ENCODE data around the gene NPDC1. TPM values are rescaled to one million over a fixed set of nuclear protein-coding genes. Genes with fewer than 3 reads are reported as not detected.
A peak's percentile ranks its signal among the peaks of the same experiment; 100 is the strongest.

NPDC1 gene
- 2.2 TPM for polyA plus RNA-seq (2012; ENCODE audit: low read depth, missing spikeins)

GRCh38 chr9:137046088-137046787 is at the start of gene NPDC1:
Gene NPDC1, minus strand, starts transcription at chr9:137046177. Its CDS starts 188 bp downstream, at chr9:137045989.
- peak; percentile 38 for FAIRE-seq

GRCh38 chr9:137089232-137089947 is 43.4 kb upstream of the NPDC1 start:
- no peak for FAIRE-seq
- TF ChIP-seq SPI1 (IDR thresholded peaks at IDR 0.05; ENCODE audit: low read depth, low read length) (no peak), POLR2A (IDR thresholded peaks at IDR 0.05; ENCODE audit: low read depth, low read length) (no peak), POU2F2 (IDR thresholded peaks at IDR 0.05; ENCODE audit: low read depth, low read length) (no peak), TAF1 (IDR thresholded peaks at IDR 0.05; ENCODE audit: low read depth, low read length) (no peak), PAX5 (IDR thresholded peaks at IDR 0.05; ENCODE audit: insufficient read depth, low read length, severe bottlenecking) (no peak), POLR2AphosphoS5 (IDR thresholded peaks at IDR 0.05; ENCODE audit: low read depth, low read length) (no peak)
- DNase-seq (ENCODE audit: insufficient read length, low spot score), result no peak

More at GRCh38 chr9:137046088-137046787, at the start of gene NPDC1:
- DNase-seq (ENCODE audit: insufficient read length, low spot score), result peak; percentile 97
- TF ChIP-seq TAF1 (IDR thresholded peaks at IDR 0.05; ENCODE audit: low read depth, low read length) (no peak), SPI1 (IDR thresholded peaks at IDR 0.05; ENCODE audit: low read depth, low read length) (no peak), PAX5 (IDR thresholded peaks at IDR 0.05; ENCODE audit: insufficient read depth, low read length, severe bottlenecking) (no peak), POLR2A (IDR thresholded peaks at IDR 0.05; ENCODE audit: low read depth, low read length) (no peak), POLR2AphosphoS5 (IDR thresholded peaks at IDR 0.05; ENCODE audit: low read depth, low read length) (no peak), POU2F2 (IDR thresholded peaks at IDR 0.05; ENCODE audit: low read depth, low read length) (no peak)

- DNase-seq (ENCODE audit: insufficient read length, low spot score) (no peak), FAIRE-seq (peak; percentile 51)
- TF ChIP-seq PAX5 (IDR thresholded peaks at IDR 0.05; ENCODE audit: insufficient read depth, low read length, severe bottlenecking) (no peak), POU2F2 (IDR thresholded peaks at IDR 0.05; ENCODE audit: low read depth, low read length) (no peak), POLR2AphosphoS5 (IDR thresholded peaks at IDR 0.05; ENCODE audit: low read depth, low read length) (no peak)
Observed at GRCh38 chr9:137088121-137088520, 42.1 kb upstream of the NPDC1 start.

- no peak for DNase-seq (ENCODE audit: insufficient read length, low spot score)
- FAIRE-seq, result no peak
- TF ChIP-seq SPI1 (IDR thresholded peaks at IDR 0.05; ENCODE audit: low read depth, low read length), result no peak
- TF ChIP-seq PAX5 (IDR thresholded peaks at IDR 0.05; ENCODE audit: insufficient read depth, low read length, severe bottlenecking), result no peak
- TF ChIP-seq POLR2AphosphoS5 (IDR thresholded peaks at IDR 0.05; ENCODE audit: low read depth, low read length), result no peak
- no peak for TF ChIP-seq POLR2A (IDR thresholded peaks at IDR 0.05; ENCODE audit: low read depth, low read length)
- no peak for TF ChIP-seq TAF1 (IDR thresholded peaks at IDR 0.05; ENCODE audit: low read depth, low read length)
- no peak for TF ChIP-seq POU2F2 (IDR thresholded peaks at IDR 0.05; ENCODE audit: low read depth, low read length)
Observed at GRCh38 chr9:137087409-137087925, 41.5 kb upstream of the NPDC1 start.

GRCh38 chr9:137086531-137087408 is 40.8 kb upstream of the NPDC1 start, which contains the start of gene MAN1B1:
Gene MAN1B1, plus strand, starts transcription at chr9:137086985. Its CDS starts 15 bp downstream, at chr9:137087000.
- peak; percentile 75 for TF ChIP-seq POLR2A (IDR thresholded peaks at IDR 0.05; ENCODE audit: low read depth, low read length)
- TF ChIP-seq POU2F2 (IDR thresholded peaks at IDR 0.05; ENCODE audit: low read depth, low read length), result peak; percentile 50; the same call in 1 of the 2 replicates
- peak; percentile 55; the same call in 1 of the 2 replicates for TF ChIP-seq POLR2AphosphoS5 (IDR thresholded peaks at IDR 0.05; ENCODE audit: low read depth, low read length)
- peak; percentile 83 for TF ChIP-seq TAF1 (IDR thresholded peaks at IDR 0.05; ENCODE audit: low read depth, low read length)
- peak; percentile 86 for TF ChIP-seq SPI1 (IDR thresholded peaks at IDR 0.05; ENCODE audit: low read depth, low read length)
- TF ChIP-seq PAX5 (IDR thresholded peaks at IDR 0.05; ENCODE audit: insufficient read depth, low read length, severe bottlenecking), result no peak
- peak; percentile 99 for DNase-seq (ENCODE audit: insufficient read length, low spot score)
- FAIRE-seq, result peak; percentile 100

GRCh38 chr9:137085920-137086530 is 40.0 kb upstream of the NPDC1 start:
- FAIRE-seq (peak; percentile 50), DNase-seq (ENCODE audit: insufficient read length, low spot score) (no peak)
- no peak for TF ChIP-seq POU2F2 (IDR thresholded peaks at IDR 0.05; ENCODE audit: low read depth, low read length)
- TF ChIP-seq POLR2AphosphoS5 (IDR thresholded peaks at IDR 0.05; ENCODE audit: low read depth, low read length), result no peak
- TF ChIP-seq POLR2A (IDR thresholded peaks at IDR 0.05; ENCODE audit: low read depth, low read length), result no peak
- no peak for TF ChIP-seq TAF1 (IDR thresholded peaks at IDR 0.05; ENCODE audit: low read depth, low read length)
- TF ChIP-seq PAX5 (IDR thresholded peaks at IDR 0.05; ENCODE audit: insufficient read depth, low read length, severe bottlenecking), result no peak

- FAIRE-seq (no peak), DNase-seq (ENCODE audit: insufficient read length, low spot score) (no peak)
- TF ChIP-seq TAF1 (IDR thresholded peaks at IDR 0.05; ENCODE audit: low read depth, low read length), result no peak
- TF ChIP-seq POLR2A (IDR thresholded peaks at IDR 0.05; ENCODE audit: low read depth, low read length), result no peak
- no peak for TF ChIP-seq POLR2AphosphoS5 (IDR thresholded peaks at IDR 0.05; ENCODE audit: low read depth, low read length)
- no peak for TF ChIP-seq SPI1 (IDR thresholded peaks at IDR 0.05; ENCODE audit: low read depth, low read length)
- no peak for TF ChIP-seq PAX5 (IDR thresholded peaks at IDR 0.05; ENCODE audit: insufficient read depth, low read length, severe bottlenecking)
- TF ChIP-seq POU2F2 (IDR thresholded peaks at IDR 0.05; ENCODE audit: low read depth, low read length), result no peak
Observed at GRCh38 chr9:137084526-137084925, 38.5 kb upstream of the NPDC1 start.

GRCh38 chr9:137083394-137084004 is 37.5 kb upstream of the NPDC1 start:
- DNase-seq (ENCODE audit: insufficient read length, low spot score) (no peak), FAIRE-seq (no peak)
- TF ChIP-seq SPI1 (IDR thresholded peaks at IDR 0.05; ENCODE audit: low read depth, low read length) (no peak), POLR2A (IDR thresholded peaks at IDR 0.05; ENCODE audit: low read depth, low read length) (no peak), POU2F2 (IDR thresholded peaks at IDR 0.05; ENCODE audit: low read depth, low read length) (no peak), PAX5 (IDR thresholded peaks at IDR 0.05; ENCODE audit: insufficient read depth, low read length, severe bottlenecking) (no peak), TAF1 (IDR thresholded peaks at IDR 0.05; ENCODE audit: low read depth, low read length) (no peak), POLR2AphosphoS5 (IDR thresholded peaks at IDR 0.05; ENCODE audit: low read depth, low read length) (no peak)
